Kidney (tissue), 14 donors: ENCODE results near the gene TOM1. TPM values are rescaled to one million over a fixed set of nuclear protein-coding genes. Genes with fewer than 3 reads are reported as not detected.

ENCODE experiments used
- DNase-seq, 5 donors: peaks; one replicate each; pipeline ENCODE4 v3.0.0-alpha.2; 2013 to 2020
- FAIRE-seq: peaks from 2 replicates; lab custom pipeline; 2012; peaks lifted over from hg19 to GRCh38; lab: Jason Lieb, UNC
- H3K27ac ChIP-seq, 2 donors: one replicate each; pipeline ENCODE4 v1.7.0; 2013; ENCODE audit warnings: low read depth in 2 of 2, low read length in 2 of 2, inconsistent platforms in 1 of 2
- H3K27me3 ChIP-seq: one replicate; pipeline ENCODE4 v1.7.1; 2013; ENCODE audit warnings: low read length, inconsistent platforms; ENCODE audit not compliant: control insufficient read depth, insufficient read depth
- H3K36me3 ChIP-seq, 3 donors: one replicate each; pipeline versions ENCODE4 v1.7.0 to v1.7.1; 2013; ENCODE audit warnings: low read length in 3 of 3, control low read depth in 1 of 3, inconsistent platforms in 1 of 3; ENCODE audit not compliant: insufficient read depth in 3 of 3, control insufficient read depth in 2 of 3
- H3K4me1 ChIP-seq, 3 donors: one replicate each; pipeline versions ENCODE4 v1.7.0 to v1.7.1; 2013; ENCODE audit warnings: low read length in 3 of 3, inconsistent platforms in 1 of 3, low read depth in 1 of 3; ENCODE audit not compliant: control insufficient read depth in 2 of 3, insufficient read depth in 2 of 3
- H3K4me3 ChIP-seq, 3 donors: one replicate each; pipeline versions ENCODE4 v1.7.0 to v1.8.1; 2013; ENCODE audit warnings: low read length in 3 of 3, control low read depth in 1 of 3, inconsistent platforms in 1 of 3
- H3K9ac ChIP-seq, 3 donors: one replicate each; pipeline versions ENCODE4 v1.7.0 to v1.7.1; 2013; ENCODE audit warnings: low read length in 3 of 3, control low read depth in 1 of 3, inconsistent platforms in 1 of 3
- H3K9me3 ChIP-seq, 3 donors: one replicate each; pipeline versions ENCODE4 v1.7.0 to v1.7.1; 2013; ENCODE audit warnings: low read length in 3 of 3, control low read depth in 1 of 3, inconsistent platforms in 1 of 3; ENCODE audit not compliant: control insufficient read depth in 2 of 3, insufficient read depth in 1 of 3
- CTCF ChIP-seq: IDR thresholded peaks from 3 replicates; pipeline ENCODE4 v1.5.1; 2012; ENCODE audit warnings: mild to moderate bottlenecking, moderate library complexity, borderline replicate concordance; ENCODE audit not compliant: insufficient read depth; ENCODE audit errors: extremely low read depth
- intact Hi-C: fragments of 100-400 bp; cut with DNase I; formaldehyde crosslinking; loops from one replicate; pipeline ENCODE4 v1.11.1; 2022
- polyA plus RNA-seq: library from polyadenylated mRNA; stranded (reverse); fragments of 350-450 nt; fragmentation: Illumina TruSeq; extraction: RNeasy Lipid Tissue Mini Kit (QIAGEN cat#74804); gene quantifications from one replicate; pipeline ENCODE4 v1.2.3, GENCODE V29; 2014; ENCODE audit warnings: low read depth, low replicate concordance; ENCODE audit not compliant: insufficient read depth
- total RNA-seq: library from RNA; stranded (reverse); fragmentation: NEBNext Ultra II Directional; extraction: Animal tissue kit (Norgen Biotek cat#: 25700); gene quantifications from one replicate; pipeline ENCODE4 v1.2.1, GENCODE V29; 2021
- donor health status: control.
- donor health status: control.
- donor health status: control.
- donor health status: control.
- donor health status: control.
- donor health status: DM: yes; HTN: yes; CAD: no.
- donor health status: Normal renal cell carcinoma (clear cell type).

The TOM1 gene
- total and polyA plus RNA-seq, 2 donors from 2014 or later: 67.0 to 68.2 TPM

- no peak for FAIRE-seq
These were observed 22.4 kb downstream of the TOM1 start for GRCh38 chr22:35322126-35322525.

GRCh38 chr22:35322893-35323292 lies 23.2 kb downstream of the TOM1 start:
- no peaks in the 10 kb centered on the region for H3K9me3 ChIP-seq
- H3K4me1 ChIP-seq: no peaks in the 10 kb centered on the region
- no peak overlapping the region for H3K4me3 ChIP-seq
- DNase-seq (no peak), FAIRE-seq (no peak)
- no peak overlapping the region for H3K9ac ChIP-seq
- H3K27me3 ChIP-seq: no peaks in the 10 kb centered on the region
- no peak overlapping the region for H3K27ac ChIP-seq
- intact Hi-C loops: no loop called here
- peaks cover 0 to 77% (median 54%) of the 10 kb centered on the region in 3 donors for H3K36me3 ChIP-seq
- no peak for TF ChIP-seq CTCF

More at GRCh38 chr22:35322126-35322525, 22.4 kb downstream of the TOM1 start:
- DNase-seq: no peak
- intact Hi-C loops: no loop called here
- Histone ChIP-seq H3K27ac (no peak overlapping the region), H3K4me1 (no peaks in the 10 kb centered on the region), H3K27me3 (no peaks in the 10 kb centered on the region), H3K9me3 (no peaks in the 10 kb centered on the region), H3K36me3 (peaks cover 0 to 76% (median 50%) of the 10 kb centered on the region in 3 donors), H3K4me3 (no peak overlapping the region), H3K9ac (no peak overlapping the region)
- TF ChIP-seq CTCF: no peak

- intact Hi-C loops: no loop called here
- H3K27ac ChIP-seq: no peak overlapping the region
- peaks cover 0 to 79% (median 53%) of the 10 kb centered on the region in 3 donors for H3K36me3 ChIP-seq
- no peaks in the 10 kb centered on the region for H3K4me1 ChIP-seq
- DNase-seq: no peak
- TF ChIP-seq CTCF: no peak
- H3K9ac ChIP-seq: no peak overlapping the region
- no peak overlapping the region for H3K4me3 ChIP-seq
- H3K27me3 ChIP-seq: no peaks in the 10 kb centered on the region
- no peak for FAIRE-seq
- H3K9me3 ChIP-seq: no peaks in the 10 kb centered on the region
These were observed 23.6 kb downstream of the TOM1 start for GRCh38 chr22:35323305-35323704.

GRCh38 chr22:35324067-35324466 lies 24.4 kb downstream of the TOM1 start:
- Histone ChIP-seq H3K9me3 (no peaks in the 10 kb centered on the region), H3K9ac (no peak overlapping the region), H3K27ac (no peak overlapping the region), H3K36me3 (peaks cover 0 to 71% (median 46%) of the 10 kb centered on the region in 3 donors), H3K4me1 (no peaks in the 10 kb centered on the region), H3K27me3 (no peaks in the 10 kb centered on the region), H3K4me3 (no peak overlapping the region)
- peak in 1 of 5 donors; percentile 16 for DNase-seq
- no peak for TF ChIP-seq CTCF
- no peak for FAIRE-seq
- intact Hi-C loops: no loop called here
